B cell (primary cell): ENCODE data around the gene S1PR3. TPM values are rescaled to one million over a fixed set of nuclear protein-coding genes. Genes with fewer than 3 reads are reported as not detected.

Experiments used
- ATAC-seq: fragments of 200-7000 bp; cut with Tn5 transposase; one replicate; pipeline ENCODE4 v1.10.0; 2021; ENCODE audit warnings: low read depth, mild to moderate bottlenecking, moderate number of reproducible peaks, moderate library complexity
- CTCF ChIA-PET: fragments of 350-600 bp; sonication (Branson Sonifier 250); formaldehyde crosslinking; loops from one replicate; lab custom pipeline; 2021; ENCODE audit warnings: antibody characterized with exemption, inconsistent platforms; lab: Charles Lee
- POLR2A ChIA-PET: fragments of 350-600 bp; sonication (Branson Sonifier 250); formaldehyde crosslinking; loops from one replicate; lab custom pipeline; 2021; ENCODE audit warnings: antibody characterized with exemption; lab: Charles Lee
- DNase-seq: peaks from one replicate; pipeline ENCODE4 v3.0.0; 2013
- H2AFZ ChIP-seq: 2 replicates; pipeline ENCODE4 v1.6.1; 2012; ENCODE audit warnings: mild to moderate bottlenecking, low read depth, low read length; ENCODE audit not compliant: insufficient read depth, poor library complexity, severe bottlenecking
- H3K27ac ChIP-seq, 2 donors: 1 replicate in 1 of 2; 2 replicates in 1 of 2; pipeline ENCODE4 v1.5.1; 2012 to 2013; ENCODE audit warnings: low read length in 2 of 2, mild to moderate bottlenecking in 2 of 2, moderate library complexity in 1 of 2
- H3K27me3 ChIP-seq, 4 experiments: fragments of 200-600 bp in 1 of 4; sonication (generic) in 1 of 4; replicated peaks in 1 of 4; 1 replicate in 2 of 4; 2 replicates in 2 of 4; pipeline versions ENCODE4 v1.6.1 to v1.7.0; 2013 to 2016; ENCODE audit warnings: low read length in 3 of 4, mild to moderate bottlenecking in 2 of 4, mixed read lengths in 1 of 4, moderate library complexity in 1 of 4; ENCODE audit not compliant: insufficient read depth in 4 of 4, control insufficient read depth in 3 of 4; ENCODE audit errors: control extremely low read depth in 1 of 4
- H3K36me3 ChIP-seq, 2 experiments: replicated peaks in 1 of 2; 1 replicate in 1 of 2; 2 replicates in 1 of 2; pipeline versions ENCODE4 v1.6.1 to v1.7.1; 2013; ENCODE audit warnings: low read length in 1 of 2; ENCODE audit not compliant: insufficient read depth in 2 of 2, control insufficient read depth in 1 of 2; ENCODE audit errors: control extremely low read depth in 1 of 2, extremely low read depth in 1 of 2
- H3K4me1 ChIP-seq, 2 donors: fragments of 200-600 bp in 1 of 2; sonication (generic) in 1 of 2; 1 replicate in 1 of 2; 2 replicates in 1 of 2; pipeline versions ENCODE4 v1.5.1 to v1.6.1; 2013 to 2017; ENCODE audit warnings: low read length in 2 of 2; ENCODE audit not compliant: control insufficient read depth in 2 of 2, insufficient read depth in 2 of 2
- H3K4me2 ChIP-seq: replicated peaks from 2 replicates; pipeline ENCODE3; 2012; ENCODE audit warnings: mild to moderate bottlenecking, low read depth, low read length; ENCODE audit not compliant: poor library complexity, severe bottlenecking
- H3K4me3 ChIP-seq, 5 experiments: fragments of 200-600 bp in 1 of 5; sonication (generic) in 1 of 5; 1 replicate in 3 of 5; 2 replicates in 2 of 5; pipeline versions ENCODE4 v1.5.1 to v1.7.0; 2011 to 2016; ENCODE audit warnings: low read length in 4 of 5, mild to moderate bottlenecking in 4 of 5, low read depth in 2 of 5, control low read depth in 1 of 5, moderate library complexity in 1 of 5; ENCODE audit not compliant: insufficient read depth in 1 of 5; ENCODE audit errors: control extremely low read depth in 1 of 5, extremely low read depth in 1 of 5
- H3K79me2 ChIP-seq: fragments of 200-600 bp; sonication (generic); one replicate; pipeline ENCODE4 v1.6.0; 2016; ENCODE audit warnings: low read length; ENCODE audit not compliant: control insufficient read depth, insufficient read depth
- H3K9ac ChIP-seq: fragments of 200-600 bp; sonication (generic); 2 replicates; pipeline ENCODE4 v1.6.1; 2017; ENCODE audit warnings: mild to moderate bottlenecking, low read length, moderate library complexity
- H3K9me3 ChIP-seq, 3 donors: one replicate each; pipeline versions ENCODE4 v1.6.1 to v1.7.1; 2013; ENCODE audit warnings: low read length in 2 of 3; ENCODE audit not compliant: control insufficient read depth in 2 of 3, insufficient read depth in 1 of 3; ENCODE audit errors: control extremely low read depth in 1 of 3
- H4K20me1 ChIP-seq: 2 replicates; pipeline ENCODE4 v1.6.0; 2012; ENCODE audit warnings: mild to moderate bottlenecking, low read length; ENCODE audit not compliant: insufficient read depth, control insufficient read depth, poor library complexity, severe bottlenecking
- H3K27ac Mint-ChIP-seq: one replicate; pipeline ENCODE4 v1.8.0; 2021; ENCODE audit warnings: mixed read lengths
- H3K27me3 Mint-ChIP-seq: one replicate; pipeline ENCODE4 v1.8.0; 2021; ENCODE audit warnings: mixed read lengths
- H3K4me1 Mint-ChIP-seq: one replicate; pipeline ENCODE4 v1.8.0; 2021; ENCODE audit warnings: mixed read lengths
- H3K4me3 Mint-ChIP-seq: one replicate; pipeline ENCODE4 v1.8.0; 2021; ENCODE audit warnings: mixed read lengths
- H3K9me3 Mint-ChIP-seq: one replicate; pipeline ENCODE4 v1.8.0; 2022; ENCODE audit warnings: mixed read lengths; ENCODE audit not compliant: insufficient read depth
- EZH2 ChIP-seq: IDR thresholded peaks from 2 replicates; pipeline ENCODE4 v1.6.1; 2012; ENCODE audit warnings: borderline replicate concordance, low read depth, mild to moderate bottlenecking, moderate library complexity, low read length; ENCODE audit not compliant: insufficient read depth, poor library complexity, severe bottlenecking
- WGBS: methylation state at CpG from one replicate; pipeline ENCODE4 v1.1.5; 2013; ENCODE audit warnings: missing lambda C conversion rate; ENCODE audit not compliant: insufficient coverage; 5-methylcytosine and 5-hydroxymethylcytosine counted together
- intact Hi-C: fragments of 100-400 bp; cut with micrococcal nuclease; formaldehyde crosslinking; loops from one replicate; pipeline ENCODE4 v1.10.0; 2022
- polyA plus RNA-seq: library from polyadenylated mRNA; depleted of rRNA; stranded (reverse); fragments of >200 nt; gene quantifications from 2 replicates; pipeline ENCODE4 v1.2.3, GENCODE V29; 2012
- total RNA-seq, 2 donors: library from RNA; stranded (reverse); fragments of 120-200 nt in 1 of 2; gene quantifications; 1 replicate in 1 of 2; 2 replicates in 1 of 2; pipeline versions ENCODE4 v1.2.3 to v1.2.4, GENCODE V29; 2013 to 2022
- TF ChIP-seq, protein P1 (sequence below): fragments of 200-600 bp; IDR thresholded peaks from one replicate; pipeline ENCODE4 v1.8.0; 2022; ENCODE audit warnings: antibody characterized with exemption, mild to moderate bottlenecking

Gene S1PR3
- total and polyA plus RNA-seq, 2 donors (not counting 1 experiment from before 2014, with no cell fraction given): 0.25 TPM; not detected in 1

DNA sequence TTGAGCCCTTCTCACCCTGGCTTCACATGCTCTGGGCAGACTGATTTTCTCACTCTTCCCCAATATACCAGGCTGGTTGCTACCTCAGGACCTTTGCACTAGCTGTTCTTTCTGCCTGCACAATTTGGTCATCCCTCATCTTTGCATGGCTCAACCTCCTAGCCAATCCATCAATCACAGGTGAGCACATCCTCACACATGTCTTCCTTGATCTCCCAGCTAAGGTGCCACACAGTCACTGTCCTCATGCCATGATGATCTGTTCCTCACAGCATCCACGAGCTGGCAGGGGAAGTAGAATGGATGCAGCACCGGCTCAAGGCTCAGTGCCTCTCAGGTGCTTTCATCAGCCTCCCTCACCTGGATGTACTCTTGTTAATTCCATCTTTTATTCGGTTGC, 30.6 kb upstream of the S1PR3 start:
- no peak for ATAC-seq

DNA sequence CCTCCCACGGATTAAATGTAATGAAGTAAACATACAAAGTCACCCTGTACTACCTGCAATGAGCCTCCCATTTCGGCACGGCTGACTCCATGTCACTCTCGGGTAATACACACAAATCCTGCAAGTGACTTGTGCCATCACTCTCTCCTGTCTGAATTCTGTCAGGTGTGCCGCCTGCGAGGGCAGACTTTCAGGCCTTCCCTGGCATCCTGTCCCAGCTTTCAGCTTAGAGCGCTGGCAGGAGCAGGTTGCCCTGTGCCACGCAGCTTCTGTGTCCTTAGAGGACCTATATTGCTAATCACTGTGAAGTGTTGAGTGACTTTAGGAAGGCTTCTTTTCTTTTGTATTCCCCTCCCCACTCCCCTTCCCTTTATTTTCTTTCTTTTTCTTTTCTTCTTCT, 25.8 kb upstream of the S1PR3 start:
- intact Hi-C loops: no loop called here
- 93% methylated on average over 6 of the region's 8 CpGs for WGBS

More for the DNA sequence above, 30.6 kb upstream of the S1PR3 start:
- Mint-ChIP-seq H3K9me3 (no peaks in the 10 kb centered on the region), H3K27ac (no peak overlapping the region), H3K27me3 (peaks cover 20% of the 10 kb centered on the region), H3K4me3 (no peak overlapping the region), H3K4me1 (no peaks in the 10 kb centered on the region)
- intact Hi-C loops: no loop called here
- TF ChIP-seq, protein P1, sequence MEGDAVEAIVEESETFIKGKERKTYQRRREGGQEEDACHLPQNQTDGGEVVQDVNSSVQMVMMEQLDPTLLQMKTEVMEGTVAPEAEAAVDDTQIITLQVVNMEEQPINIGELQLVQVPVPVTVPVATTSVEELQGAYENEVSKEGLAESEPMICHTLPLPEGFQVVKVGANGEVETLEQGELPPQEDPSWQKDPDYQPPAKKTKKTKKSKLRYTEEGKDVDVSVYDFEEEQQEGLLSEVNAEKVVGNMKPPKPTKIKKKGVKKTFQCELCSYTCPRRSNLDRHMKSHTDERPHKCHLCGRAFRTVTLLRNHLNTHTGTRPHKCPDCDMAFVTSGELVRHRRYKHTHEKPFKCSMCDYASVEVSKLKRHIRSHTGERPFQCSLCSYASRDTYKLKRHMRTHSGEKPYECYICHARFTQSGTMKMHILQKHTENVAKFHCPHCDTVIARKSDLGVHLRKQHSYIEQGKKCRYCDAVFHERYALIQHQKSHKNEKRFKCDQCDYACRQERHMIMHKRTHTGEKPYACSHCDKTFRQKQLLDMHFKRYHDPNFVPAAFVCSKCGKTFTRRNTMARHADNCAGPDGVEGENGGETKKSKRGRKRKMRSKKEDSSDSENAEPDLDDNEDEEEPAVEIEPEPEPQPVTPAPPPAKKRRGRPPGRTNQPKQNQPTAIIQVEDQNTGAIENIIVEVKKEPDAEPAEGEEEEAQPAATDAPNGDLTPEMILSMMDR: no peak
- no peak for TF ChIP-seq EZH2
- H4K20me1 ChIP-seq: no peaks in the 10 kb centered on the region
- POLR2A ChIA-PET: no interaction called here
- H3K4me3 ChIP-seq: no peak overlapping the region
- no peak overlapping the region for H3K27ac ChIP-seq
- DNase-seq: no peak
- H3K9me3 ChIP-seq: no peaks in the 10 kb centered on the region
- peaks cover 0 to 11% (median 5%) of the 10 kb centered on the region in 4 experiments for H3K27me3 ChIP-seq
- H2AFZ ChIP-seq: no peak overlapping the region
- H3K4me2 ChIP-seq: no peak overlapping the region
- H3K9ac ChIP-seq: no peak overlapping the region
- CTCF ChIA-PET: no interaction called here
- 63% methylated on average over 2 of the region's 3 CpGs for WGBS
- H3K4me1 ChIP-seq: no peaks in the 10 kb centered on the region
- H3K36me3 ChIP-seq: no peaks in the 10 kb centered on the region
- H3K79me2 ChIP-seq: no peaks in the 10 kb centered on the region

More for the DNA sequence above, 25.8 kb upstream of the S1PR3 start:
- no peaks in the 10 kb centered on the region for H3K9me3 Mint-ChIP-seq
- no peak for ATAC-seq
- Histone ChIP-seq H3K27ac (no peak overlapping the region), H3K36me3 (no peaks in the 10 kb centered on the region), H3K79me2 (no peaks in the 10 kb centered on the region), H3K9ac (no peak overlapping the region), H3K4me1 (no peaks in the 10 kb centered on the region), H3K4me3 (no peak overlapping the region), H4K20me1 (no peaks in the 10 kb centered on the region), H3K27me3 (no peaks in the 10 kb centered on the region), H3K4me2 (no peak overlapping the region), H3K9me3 (no peaks in the 10 kb centered on the region), H2AFZ (no peak overlapping the region)
- peaks cover 14% of the 10 kb centered on the region for H3K27me3 Mint-ChIP-seq
- ChIA-PET POLR2A (no interaction called here), CTCF (no interaction called here)
- DNase-seq: no peak
- no peak overlapping the region for H3K4me3 Mint-ChIP-seq
- TF ChIP-seq EZH2: no peak
- TF ChIP-seq, protein P1: no peak
- no peak overlapping the region for H3K27ac Mint-ChIP-seq
- no peaks in the 10 kb centered on the region for H3K4me1 Mint-ChIP-seq
